ENCODE results near the gene SOX15. TPM values are rescaled to one million over a fixed set of nuclear protein-coding genes. Genes with fewer than 3 reads are reported as not detected.

SOX15 gene
- total and polyA plus RNA-seq, 3 donors from 2014 or later: 2.6 to 4.0 (median 2.8) TPM

GRCh38 chr17:7555320-7555948, 34.5 kb downstream of the SOX15 start:
- no peak overlapping the region for H3K27ac ChIP-seq
- no peak for TF ChIP-seq CTCF (IDR thresholded peaks at IDR 0.05)
- no peak for TF ChIP-seq POLR2A (IDR thresholded peaks at IDR 0.05)
- no peak for DNase-seq
- no peak overlapping the region for H3K4me3 ChIP-seq
- peaks cover 31% of the 10 kb centered on the region for H3K4me1 ChIP-seq
- WGBS, 2 donors: 74 to 77% methylated on average over 10 of the region's 10 CpGs
- H3K9me3 ChIP-seq: no peaks in the 10 kb centered on the region
- intact Hi-C loops (cut with DNase I; ENCODE audit: low total_unique reads): loop anchor here (5.0 kb wide), 1 partner anchor 43 kb away; no protein-coding TSS in a partner anchor
- no peaks in the 10 kb centered on the region for H3K36me3 ChIP-seq (ENCODE audit: low read depth, missing control alignments)
- H3K27me3 ChIP-seq: no peaks in the 10 kb centered on the region

DNA sequence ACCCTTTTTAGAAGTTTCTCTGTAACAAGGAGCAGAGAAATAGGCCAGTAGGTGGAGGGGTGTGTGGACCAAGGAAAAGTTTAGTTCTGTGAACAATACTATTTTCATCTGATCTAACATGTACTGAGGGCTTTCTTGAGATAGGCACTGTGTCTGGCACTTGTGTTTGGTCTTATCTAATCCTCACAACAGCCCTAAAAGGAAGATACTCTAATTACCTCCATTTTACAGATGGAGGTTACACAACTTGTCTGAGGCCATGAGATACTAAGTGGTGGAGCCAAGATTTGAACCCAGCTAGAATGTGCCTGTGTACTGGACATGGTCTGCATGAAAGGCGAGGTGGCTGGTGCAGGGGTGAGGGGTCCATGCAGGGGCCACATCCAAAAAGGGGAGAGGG, 36.5 kb downstream of the SOX15 start:
- no peaks in the 10 kb centered on the region for H3K9me3 ChIP-seq
- H3K27ac ChIP-seq: no peak overlapping the region
- WGBS, 2 donors: 100% methylated on average over 1 of the region's 1 CpG
- peaks cover 11% of the 10 kb centered on the region for H3K4me1 ChIP-seq
- intact Hi-C loops (cut with DNase I; ENCODE audit: low total_unique reads): no loop called here
- TF ChIP-seq POLR2A (IDR thresholded peaks at IDR 0.05) (no peak), CTCF (IDR thresholded peaks at IDR 0.05) (no peak)
- DNase-seq: no peak
- no peaks in the 10 kb centered on the region for H3K27me3 ChIP-seq
- no peaks in the 10 kb centered on the region for H3K36me3 ChIP-seq (ENCODE audit: low read depth, missing control alignments)
- H3K4me3 ChIP-seq: no peak overlapping the region

- Histone ChIP-seq H3K27me3 (no peaks in the 10 kb centered on the region), H3K4me1 (peaks cover 4% of the 10 kb centered on the region), H3K27ac (no peak overlapping the region), H3K4me3 (no peak overlapping the region), H3K9me3 (no peaks in the 10 kb centered on the region), H3K36me3 (ENCODE audit: low read depth, missing control alignments) (no peaks in the 10 kb centered on the region)
- 81 to 85% methylated on average over 6 of the region's 6 CpGs for WGBS, 2 donors
- no peak for TF ChIP-seq CTCF (IDR thresholded peaks at IDR 0.05)
- TF ChIP-seq POLR2A (IDR thresholded peaks at IDR 0.05): no peak
- DNase-seq: no peak
- intact Hi-C loops (cut with DNase I; ENCODE audit: low total_unique reads): no loop called here
Measured at GRCh38 chr17:7552621-7553051, 37.3 kb downstream of the SOX15 start.

GRCh38 chr17:7551396-7551795, 38.5 kb downstream of the SOX15 start:
- no peaks in the 10 kb centered on the region for H3K9me3 ChIP-seq
- no peak overlapping the region for H3K4me3 ChIP-seq
- TF ChIP-seq POLR2A (IDR thresholded peaks at IDR 0.05) (no peak), CTCF (IDR thresholded peaks at IDR 0.05) (no peak)
- 89 to 91% methylated on average over 4 of the region's 4 CpGs for WGBS, 2 donors
- no peaks in the 10 kb centered on the region for H3K4me1 ChIP-seq
- no peaks in the 10 kb centered on the region for H3K36me3 ChIP-seq (ENCODE audit: low read depth, missing control alignments)
- no peak overlapping the region for H3K27ac ChIP-seq
- intact Hi-C loops (cut with DNase I; ENCODE audit: low total_unique reads): no loop called here
- no peaks in the 10 kb centered on the region for H3K27me3 ChIP-seq
- no peak for DNase-seq

- no peak overlapping the region for H3K27ac ChIP-seq
- WGBS, 2 donors: 71 to 78% methylated on average over 6 of the region's 6 CpGs
- intact Hi-C loops (cut with DNase I; ENCODE audit: low total_unique reads): no loop called here
Measured at GRCh38 chr17:7550344-7550743, 39.5 kb downstream of the SOX15 start.

More at GRCh38 chr17:7550344-7550743, 39.5 kb downstream of the SOX15 start:
- Histone ChIP-seq H3K27me3 (no peaks in the 10 kb centered on the region), H3K4me3 (no peak overlapping the region), H3K9me3 (no peaks in the 10 kb centered on the region), H3K4me1 (peaks cover under 1% of the 10 kb centered on the region), H3K36me3 (ENCODE audit: low read depth, missing control alignments) (no peaks in the 10 kb centered on the region)
- DNase-seq: no peak
- no peak for TF ChIP-seq POLR2A (IDR thresholded peaks at IDR 0.05)

Data from testis (tissue), 3 donors.